ENCODE results near the gene IGF2. TPM values are rescaled to one million over a fixed set of nuclear protein-coding genes. Genes with fewer than 3 reads are reported as not detected.
A peak's percentile ranks its signal among the peaks of the same experiment; 100 is the strongest.

Gene IGF2
- total and polyA plus RNA-seq, 4 donors = 0.67 to 620 (median 42.6) TPM

DNA sequence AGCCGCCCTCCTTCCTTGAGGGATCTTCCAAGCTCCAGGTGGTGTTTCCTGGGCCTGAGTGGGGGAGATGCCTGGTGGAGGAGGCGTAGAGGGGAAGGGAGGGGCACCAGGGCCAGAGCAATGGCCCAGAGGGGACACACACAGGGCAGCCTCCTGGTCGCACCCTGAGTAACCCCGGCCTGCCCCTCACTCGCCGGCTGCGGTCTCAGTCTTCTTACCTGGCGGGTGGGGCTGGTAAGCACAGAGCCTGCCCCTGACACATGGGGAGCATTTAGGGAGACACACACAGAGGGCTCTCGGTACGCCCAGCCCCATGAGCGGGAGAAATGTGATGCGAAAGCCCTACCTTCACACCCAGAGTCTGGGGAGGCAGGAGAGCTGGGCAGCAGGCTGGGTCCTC lies 23.9 kb downstream of the IGF2 start:
- H3K4me3 ChIP-seq (ENCODE audit: low read length in 2 of 2) = no peak overlapping the region
- no peak overlapping the region for H3K27ac ChIP-seq (ENCODE audit: low read depth in 1 of 2, low read length in 2 of 2)
- no peaks in the 10 kb centered on the region for H3K27me3 ChIP-seq (ENCODE audit: control insufficient read depth in 1 of 2, insufficient read depth in 2 of 2, low read length in 1 of 2)
- H3K36me3 ChIP-seq (ENCODE audit: control insufficient read depth in 1 of 2, insufficient read depth in 2 of 2, low read length in 1 of 2) = no peaks in the 10 kb centered on the region
- WGBS, 2 donors = 97 to 98% methylated on average over 12 of the region's 12 CpGs
- DNase-seq = no peak
- ATAC-seq (ENCODE audit: low FRiP score) = no peak
- H3K4me1 ChIP-seq (ENCODE audit: control insufficient read depth in 1 of 2, insufficient read depth in 2 of 2, low read length in 2 of 2) = no peaks in the 10 kb centered on the region
- peaks cover 5% of the 10 kb centered on the region for H3K9me3 ChIP-seq (ENCODE audit: control insufficient read depth, low read length)
- intact Hi-C loops (cut with DNase I) = no loop called here

DNA sequence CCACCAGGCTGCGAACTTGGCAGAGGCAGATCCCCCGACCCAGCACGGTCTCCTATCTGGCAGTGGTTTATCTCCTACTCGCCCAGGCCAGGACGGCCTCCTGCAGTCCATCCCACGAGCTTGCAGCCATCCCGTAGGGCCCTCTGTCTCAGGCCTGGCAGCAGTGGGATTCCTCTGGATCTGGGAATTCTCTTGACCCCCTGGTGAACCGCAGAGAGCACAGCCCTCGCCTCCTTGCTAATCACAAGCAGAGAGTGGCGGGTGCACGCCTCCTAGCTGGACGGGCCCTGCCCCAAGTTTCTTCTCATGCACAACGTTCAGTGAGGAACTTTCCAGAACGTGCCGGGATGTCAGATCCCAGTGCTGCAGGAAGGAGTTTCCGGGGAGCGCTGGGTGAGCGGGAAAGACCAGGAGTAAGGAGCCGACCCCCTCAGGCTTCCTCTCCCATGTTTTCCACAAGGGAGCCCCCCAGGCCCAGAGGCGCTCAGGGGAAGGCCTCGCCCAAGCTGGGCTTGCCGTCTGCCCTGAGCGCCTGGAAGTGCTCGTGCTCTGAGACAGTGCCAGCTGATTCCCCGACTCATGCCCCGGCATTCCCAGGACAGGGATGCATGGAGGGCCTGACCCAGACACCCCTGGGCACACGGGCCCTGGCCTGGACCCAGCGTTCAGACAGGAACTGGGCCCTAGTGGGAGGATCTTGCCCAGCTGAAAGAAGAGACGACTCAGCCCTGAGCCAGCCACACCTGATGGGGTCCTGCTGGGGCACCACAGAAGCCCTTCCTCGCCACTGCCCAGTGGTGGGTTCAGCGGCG lies 24.6 kb downstream of the IGF2 start:
- ATAC-seq (ENCODE audit: low FRiP score) = peak; percentile 11
- DNase-seq = peak; percentile 11 to 68
- intact Hi-C loops (cut with DNase I) = no loop called here
- WGBS, 2 donors = 82% methylated on average over 32 of the region's 32 CpGs
- Histone ChIP-seq H3K4me3 (ENCODE audit: low read length in 2 of 2) (no peak overlapping the region), H3K36me3 (ENCODE audit: control insufficient read depth in 1 of 2, insufficient read depth in 2 of 2, low read length in 1 of 2) (no peaks in the 10 kb centered on the region), H3K27ac (ENCODE audit: low read depth in 1 of 2, low read length in 2 of 2) (no peak overlapping the region), H3K4me1 (ENCODE audit: control insufficient read depth in 1 of 2, insufficient read depth in 2 of 2, low read length in 2 of 2) (no peaks in the 10 kb centered on the region), H3K9me3 (ENCODE audit: control insufficient read depth, low read length) (peaks cover 5% of the 10 kb centered on the region), H3K27me3 (ENCODE audit: control insufficient read depth in 1 of 2, insufficient read depth in 2 of 2, low read length in 1 of 2) (no peaks in the 10 kb centered on the region)

DNA sequence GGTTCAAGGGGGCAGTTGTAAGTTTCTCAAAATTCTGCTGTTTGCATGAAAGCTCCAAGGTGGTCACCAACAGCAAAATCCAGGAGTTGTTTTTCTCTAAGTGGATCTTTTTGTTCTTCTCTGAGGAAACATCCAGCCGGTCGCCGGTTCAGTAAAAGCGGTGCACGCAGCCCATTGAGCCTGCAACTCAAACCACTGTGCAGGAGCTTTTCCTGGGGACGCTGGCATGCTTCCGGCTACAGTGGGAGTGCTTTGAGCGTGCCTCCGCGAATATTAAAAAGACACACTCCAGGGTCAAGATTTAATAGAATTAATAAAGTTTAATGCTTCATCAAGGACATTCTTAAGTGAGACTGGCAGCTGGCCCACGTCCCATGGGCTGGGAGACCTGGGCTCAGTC lies 25.4 kb downstream of the IGF2 start:
- H3K4me3 ChIP-seq (ENCODE audit: low read length in 2 of 2) = no peak overlapping the region
- DNase-seq (no peak), ATAC-seq (ENCODE audit: low FRiP score) (no peak)
- intact Hi-C loops (cut with DNase I) = no loop called here
- H3K27ac ChIP-seq (ENCODE audit: low read depth in 1 of 2, low read length in 2 of 2) = no peak overlapping the region
- H3K4me1 ChIP-seq (ENCODE audit: control insufficient read depth in 1 of 2, insufficient read depth in 2 of 2, low read length in 2 of 2) = no peaks in the 10 kb centered on the region
- WGBS, 2 donors = 85 to 89% methylated on average over 11 of the region's 11 CpGs
- no peaks in the 10 kb centered on the region for H3K27me3 ChIP-seq (ENCODE audit: control insufficient read depth in 1 of 2, insufficient read depth in 2 of 2, low read length in 1 of 2)
- no peaks in the 10 kb centered on the region for H3K36me3 ChIP-seq (ENCODE audit: control insufficient read depth in 1 of 2, insufficient read depth in 2 of 2, low read length in 1 of 2)
- H3K9me3 ChIP-seq (ENCODE audit: control insufficient read depth, low read length) = peaks cover 5% of the 10 kb centered on the region

DNA sequence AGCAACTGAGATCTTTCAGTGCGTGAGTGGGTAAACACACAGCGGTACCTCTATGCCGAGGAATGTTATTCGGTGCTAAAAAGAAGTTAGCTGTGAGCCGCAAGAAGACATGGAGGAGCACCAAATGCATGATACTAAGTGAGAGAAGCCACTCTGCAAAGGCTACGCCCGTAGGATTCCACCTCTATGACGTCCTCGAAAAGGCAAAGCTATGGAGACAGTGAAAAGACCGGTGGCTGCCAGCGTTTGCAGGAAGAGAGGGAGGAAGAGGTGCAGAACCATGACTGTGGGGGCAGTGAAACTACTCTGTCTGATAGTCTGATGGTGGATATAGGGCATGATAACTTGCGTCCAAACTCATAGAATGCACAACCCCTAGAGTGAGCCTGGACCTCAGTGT lies 28.7 kb downstream of the IGF2 start:
- no peak overlapping the region for H3K27ac ChIP-seq (ENCODE audit: low read depth in 1 of 2, low read length in 2 of 2)
- no peaks in the 10 kb centered on the region for H3K9me3 ChIP-seq (ENCODE audit: control insufficient read depth, low read length)
- no peak overlapping the region for H3K4me3 ChIP-seq (ENCODE audit: low read length in 2 of 2)
- WGBS, 2 donors = 92 to 94% methylated on average over 12 of the region's 12 CpGs
- ATAC-seq (ENCODE audit: low FRiP score) (no peak), DNase-seq (no peak)
- no peaks in the 10 kb centered on the region for H3K27me3 ChIP-seq (ENCODE audit: control insufficient read depth in 1 of 2, insufficient read depth in 2 of 2, low read length in 1 of 2)
- H3K4me1 ChIP-seq (ENCODE audit: control insufficient read depth in 1 of 2, insufficient read depth in 2 of 2, low read length in 2 of 2) = no peaks in the 10 kb centered on the region
- intact Hi-C loops (cut with DNase I) = no loop called here
- no peaks in the 10 kb centered on the region for H3K36me3 ChIP-seq (ENCODE audit: control insufficient read depth in 1 of 2, insufficient read depth in 2 of 2, low read length in 1 of 2)

DNA sequence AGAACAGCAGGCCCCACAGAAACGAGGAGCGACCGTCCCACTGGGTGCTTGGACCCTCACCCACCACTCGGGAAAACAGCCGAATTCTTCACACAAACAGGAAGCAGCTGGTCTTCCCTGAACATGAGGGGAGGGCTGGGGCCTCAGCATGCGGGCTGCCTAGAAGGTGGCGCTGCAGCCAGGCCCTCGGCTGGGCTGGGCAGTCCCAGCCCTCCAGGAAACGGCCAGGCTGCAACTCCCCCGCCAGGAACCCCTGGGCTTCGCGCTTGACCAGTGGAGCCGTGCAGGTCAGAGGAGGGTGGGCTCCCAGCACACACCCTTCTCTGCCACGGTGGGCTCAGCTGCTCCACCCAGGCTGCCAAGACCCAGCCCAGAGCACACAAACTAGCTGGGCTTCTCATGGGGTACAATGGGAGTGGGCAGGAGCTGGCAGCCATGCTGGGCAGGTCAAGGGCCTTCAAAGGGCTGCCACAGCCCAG lies 29.6 kb downstream of the IGF2 start:
- WGBS, 2 donors = 58 to 65% methylated on average over 14 of the region's 14 CpGs
- H3K27ac ChIP-seq (ENCODE audit: low read depth in 1 of 2, low read length in 2 of 2) = no peak overlapping the region
- peak in 1 of 2 donors; percentile 59 for DNase-seq
- intact Hi-C loops (cut with DNase I) = no loop called here
- no peak overlapping the region for H3K4me3 ChIP-seq (ENCODE audit: low read length in 2 of 2)
- no peak for ATAC-seq (ENCODE audit: low FRiP score)
- no peaks in the 10 kb centered on the region for H3K9me3 ChIP-seq (ENCODE audit: control insufficient read depth, low read length)
- no peaks in the 10 kb centered on the region for H3K27me3 ChIP-seq (ENCODE audit: control insufficient read depth in 1 of 2, insufficient read depth in 2 of 2, low read length in 1 of 2)
- H3K36me3 ChIP-seq (ENCODE audit: control insufficient read depth in 1 of 2, insufficient read depth in 2 of 2, low read length in 1 of 2) = no peaks in the 10 kb centered on the region
- no peaks in the 10 kb centered on the region for H3K4me1 ChIP-seq (ENCODE audit: control insufficient read depth in 1 of 2, insufficient read depth in 2 of 2, low read length in 2 of 2)

DNA sequence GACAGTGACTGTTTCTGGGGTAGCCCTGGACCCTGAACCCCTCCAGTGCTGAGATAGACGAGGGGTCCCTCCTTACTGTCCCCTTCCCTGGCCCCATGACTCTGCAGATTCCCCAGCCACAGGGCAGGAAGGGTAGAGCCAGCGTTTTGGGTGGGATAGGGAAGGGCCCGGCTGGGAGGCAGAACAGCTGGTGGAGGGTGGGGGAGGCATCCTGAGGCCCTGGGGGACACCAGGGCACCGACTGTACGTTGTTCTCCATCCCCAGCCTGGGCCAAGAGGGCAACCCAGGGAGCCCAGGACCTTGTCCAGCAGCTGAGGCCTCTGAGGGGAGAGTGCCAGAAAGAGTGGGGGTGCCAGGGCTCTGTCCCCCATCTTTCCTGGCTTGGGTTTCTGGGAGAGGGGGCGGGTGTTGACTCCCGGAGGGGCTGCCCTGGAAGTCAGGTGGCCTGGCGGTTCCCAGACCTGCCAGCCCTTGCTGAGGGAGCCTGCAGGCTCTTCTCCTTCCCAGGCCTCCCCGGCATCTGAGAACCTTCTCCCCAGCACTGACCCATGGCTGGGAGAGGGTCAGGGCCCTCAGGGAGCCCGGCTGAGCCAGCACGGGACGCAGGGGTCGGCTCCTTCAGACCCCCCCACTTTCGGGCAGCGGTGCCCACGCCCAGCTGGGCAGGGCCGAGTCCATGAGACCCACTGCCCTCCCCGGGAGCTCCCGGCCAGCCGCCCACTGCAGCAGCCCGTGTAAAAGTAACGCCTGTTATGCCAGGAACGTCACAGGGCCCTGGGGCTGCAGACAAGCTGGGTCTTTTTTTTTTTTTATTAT lies 30.3 kb downstream of the IGF2 start:
- Histone ChIP-seq H3K4me3 (ENCODE audit: low read length in 2 of 2) (no peak overlapping the region), H3K36me3 (ENCODE audit: control insufficient read depth in 1 of 2, insufficient read depth in 2 of 2, low read length in 1 of 2) (no peaks in the 10 kb centered on the region), H3K27me3 (ENCODE audit: control insufficient read depth in 1 of 2, insufficient read depth in 2 of 2, low read length in 1 of 2) (no peaks in the 10 kb centered on the region), H3K4me1 (ENCODE audit: control insufficient read depth in 1 of 2, insufficient read depth in 2 of 2, low read length in 2 of 2) (no peaks in the 10 kb centered on the region), H3K27ac (ENCODE audit: low read depth in 1 of 2, low read length in 2 of 2) (no peak overlapping the region), H3K9me3 (ENCODE audit: control insufficient read depth, low read length) (no peaks in the 10 kb centered on the region)
- no peak for ATAC-seq (ENCODE audit: low FRiP score)
- 62 to 70% methylated on average over 21 to 23 of the region's 23 CpGs for WGBS, 2 donors
- DNase-seq = peak in 1 of 2 donors; percentile 66
- intact Hi-C loops (cut with DNase I) = no loop called here

DNA sequence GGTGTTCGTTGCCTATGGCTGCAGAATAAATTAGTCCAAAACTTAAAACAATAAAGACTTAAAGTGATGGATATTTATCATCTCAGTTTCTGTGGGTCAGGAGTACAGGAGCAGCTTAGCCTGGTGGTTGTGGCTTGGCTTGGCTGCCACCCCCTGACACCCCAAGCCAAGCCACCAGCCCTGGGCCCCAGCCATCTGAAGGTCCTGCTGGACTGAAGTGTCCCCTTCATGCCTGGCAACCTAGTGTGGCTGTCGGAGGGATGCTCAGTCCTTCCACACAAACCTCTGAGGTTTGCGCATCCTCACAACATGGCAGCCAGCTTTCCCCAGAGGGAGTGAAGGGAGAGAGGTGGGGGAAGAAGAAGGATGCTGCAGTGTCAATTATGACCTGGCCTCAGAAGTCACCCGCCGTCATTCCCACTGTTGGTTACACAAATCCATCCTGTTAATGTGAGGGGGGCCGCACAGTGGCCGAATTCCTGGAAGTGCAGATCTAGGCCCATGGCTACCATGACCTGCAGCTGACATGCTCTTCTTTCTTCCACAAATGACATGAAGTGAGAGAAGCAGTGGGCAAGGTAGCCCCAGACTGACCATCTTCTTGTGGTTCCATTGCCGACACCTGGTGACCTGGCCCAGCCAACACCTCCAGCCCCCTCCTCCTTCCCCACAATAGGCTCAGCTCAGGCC lies 31.1 kb downstream of the IGF2 start:
- peak in 1 of 2 donors; percentile 56 for DNase-seq
- Histone ChIP-seq H3K36me3 (ENCODE audit: control insufficient read depth in 1 of 2, insufficient read depth in 2 of 2, low read length in 1 of 2) (no peaks in the 10 kb centered on the region), H3K9me3 (ENCODE audit: control insufficient read depth, low read length) (no peaks in the 10 kb centered on the region), H3K27ac (ENCODE audit: low read depth in 1 of 2, low read length in 2 of 2) (no peak overlapping the region), H3K4me1 (ENCODE audit: control insufficient read depth in 1 of 2, insufficient read depth in 2 of 2, low read length in 2 of 2) (no peaks in the 10 kb centered on the region), H3K27me3 (ENCODE audit: control insufficient read depth in 1 of 2, insufficient read depth in 2 of 2, low read length in 1 of 2) (no peaks in the 10 kb centered on the region), H3K4me3 (ENCODE audit: low read length in 2 of 2) (no peak overlapping the region)
- no peak for ATAC-seq (ENCODE audit: low FRiP score)
- intact Hi-C loops (cut with DNase I) = no loop called here
- 88 to 96% methylated on average over 8 of the region's 8 CpGs for WGBS, 2 donors

DNA sequence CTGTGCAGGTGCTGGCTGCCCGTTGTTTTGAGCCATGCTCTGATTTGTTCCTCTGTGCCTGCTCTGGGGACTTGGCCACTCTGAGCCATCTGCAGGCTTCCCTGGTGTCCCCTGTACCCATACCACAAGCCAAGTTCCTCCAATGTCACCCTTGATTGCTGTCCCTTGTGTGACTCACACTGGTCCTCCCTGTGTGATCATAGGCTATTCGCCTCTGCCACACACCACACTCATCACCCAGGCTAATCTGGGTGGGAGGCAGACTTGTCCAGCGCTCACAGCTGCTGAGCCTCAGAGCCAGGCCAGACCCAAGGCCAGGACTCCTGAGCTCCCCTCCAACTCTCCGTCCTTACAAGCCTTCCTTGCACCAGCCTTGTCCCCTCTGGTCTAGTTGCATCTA lies 31.7 kb downstream of the IGF2 start:
- H3K4me3 ChIP-seq (ENCODE audit: low read length in 2 of 2) = no peak overlapping the region
- no peaks in the 10 kb centered on the region for H3K9me3 ChIP-seq (ENCODE audit: control insufficient read depth, low read length)
- 88 to 91% methylated on average over 4 of the region's 4 CpGs for WGBS, 2 donors
- DNase-seq (peak in 1 of 2 donors; percentile 24), ATAC-seq (ENCODE audit: low FRiP score) (no peak)
- H3K27ac ChIP-seq (ENCODE audit: low read depth in 1 of 2, low read length in 2 of 2) = no peak overlapping the region
- no peaks in the 10 kb centered on the region for H3K4me1 ChIP-seq (ENCODE audit: control insufficient read depth in 1 of 2, insufficient read depth in 2 of 2, low read length in 2 of 2)
- no peaks in the 10 kb centered on the region for H3K36me3 ChIP-seq (ENCODE audit: control insufficient read depth in 1 of 2, insufficient read depth in 2 of 2, low read length in 1 of 2)
- no peaks in the 10 kb centered on the region for H3K27me3 ChIP-seq (ENCODE audit: control insufficient read depth in 1 of 2, insufficient read depth in 2 of 2, low read length in 1 of 2)
- intact Hi-C loops (cut with DNase I) = no loop called here
